ENCODE data around the gene TBC1D10B. TPM values are rescaled to one million over a fixed set of nuclear protein-coding genes. Genes with fewer than 3 reads are reported as not detected.

TBC1D10B gene
- total and polyA plus RNA-seq, 2 donors (not counting 1 experiment from before 2014, with no cell fraction given) = 23.5 to 58.0 TPM

Small RNA genes within 50 kb of the gene (small RNA-seq; reads per million reads assigned to genes)
- gene RF00406 (ENCODE audit: insufficient read length, low read depth, low replicate concordance) = 0.57 reads per million

Other genes with a start within 250 kb of the TBC1D10B start
- 60.4 and 69.4 TPM in 2 replicates for gene MAPK3, start 247.3 kb downstream of the TBC1D10B start, total RNA-seq
- 67.2 and 82.9 TPM in 2 replicates for gene MAPK3, start 247.3 kb downstream of the TBC1D10B start, polyA plus RNA-seq
- 653 and 662 TPM in 2 replicates for gene CORO1A, start 186.9 kb downstream of the TBC1D10B start, total RNA-seq
- gene CORO1A, start 186.9 kb downstream of the TBC1D10B start, polyA plus RNA-seq = 1,191 and 1,555 TPM in 2 replicates
- 71.5 and 82.5 TPM in 2 replicates for gene BOLA2B, start 176.8 kb downstream of the TBC1D10B start, total RNA-seq
- gene BOLA2B, start 176.8 kb downstream of the TBC1D10B start, polyA plus RNA-seq = 155 and 311 TPM in 2 replicates
- 108 and 138 TPM in 2 replicates for gene SLX1A, start 176.6 kb downstream of the TBC1D10B start, total RNA-seq
- 62.3 and 64.6 TPM in 2 replicates for gene SLX1A, start 176.6 kb downstream of the TBC1D10B start, polyA plus RNA-seq
- 36.8 and 41.2 TPM in 2 replicates for gene SULT1A3, start 171.2 kb downstream of the TBC1D10B start, total RNA-seq
- gene SULT1A3, start 171.2 kb downstream of the TBC1D10B start, polyA plus RNA-seq = 31.9 and 33.2 TPM in 2 replicates
- 59.6 and 75.5 TPM in 2 replicates for gene NPIPB13, start 122.0 kb downstream of the TBC1D10B start, total RNA-seq
- 8.4 and 21.7 TPM in 2 replicates for gene NPIPB13, start 122.0 kb downstream of the TBC1D10B start, polyA plus RNA-seq
- gene CD2BP2, start 15.2 kb downstream of the TBC1D10B start, total RNA-seq = 80.1 and 82.0 TPM in 2 replicates
- gene CD2BP2, start 15.2 kb downstream of the TBC1D10B start, polyA plus RNA-seq = 26.1 and 28.1 TPM in 2 replicates
- not detected in 2 replicates for gene MYL11, start 4.3 kb upstream of the TBC1D10B start, total RNA-seq
- gene MYL11, start 4.3 kb upstream of the TBC1D10B start, polyA plus RNA-seq = 1.7 and 3.6 TPM in 2 replicates
- 150 and 154 TPM in 2 replicates for gene SEPTIN1, start 12.1 kb upstream of the TBC1D10B start, total RNA-seq
- 270 and 302 TPM in 2 replicates for gene SEPTIN1, start 12.1 kb upstream of the TBC1D10B start, polyA plus RNA-seq
- 13.3 and 14.2 TPM in 2 replicates for gene ZNF48, start 24.9 kb upstream of the TBC1D10B start, total RNA-seq
- gene ZNF48, start 24.9 kb upstream of the TBC1D10B start, polyA plus RNA-seq = 4.0 and 8.4 TPM in 2 replicates
- 6.6 and 8.3 TPM in 2 replicates for gene ZNF771, start 37.1 kb upstream of the TBC1D10B start, total RNA-seq
- gene ZNF771, start 37.1 kb upstream of the TBC1D10B start, polyA plus RNA-seq = 3.7 and 4.1 TPM in 2 replicates
- gene DCTPP1, start 59.5 kb upstream of the TBC1D10B start, total RNA-seq = 25.0 and 28.9 TPM in 2 replicates
- 26.0 and 30.3 TPM in 2 replicates for gene DCTPP1, start 59.5 kb upstream of the TBC1D10B start, polyA plus RNA-seq
- gene SEPHS2, start 75.4 kb upstream of the TBC1D10B start, total RNA-seq = 62.2 and 63.2 TPM in 2 replicates
- gene SEPHS2, start 75.4 kb upstream of the TBC1D10B start, polyA plus RNA-seq = 8.1 and 13.8 TPM in 2 replicates
- gene ITGAL, start 102.2 kb upstream of the TBC1D10B start, total RNA-seq = 176 and 184 TPM in 2 replicates
- gene ITGAL, start 102.2 kb upstream of the TBC1D10B start, polyA plus RNA-seq = 110 and 118 TPM in 2 replicates
- 33.3 and 36.5 TPM in 2 replicates for gene ZNF768, start 156.1 kb upstream of the TBC1D10B start, total RNA-seq
- gene ZNF768, start 156.1 kb upstream of the TBC1D10B start, polyA plus RNA-seq = 16.8 and 24.8 TPM in 2 replicates
- gene ZNF747, start 164.4 kb upstream of the TBC1D10B start, total RNA-seq = 17.3 and 27.1 TPM in 2 replicates
- gene ZNF747, start 164.4 kb upstream of the TBC1D10B start, polyA plus RNA-seq = 7.3 and 9.7 TPM in 2 replicates
- 19.7 and 20.9 TPM in 2 replicates for gene ZNF764, start 187.9 kb upstream of the TBC1D10B start, total RNA-seq
- gene ZNF764, start 187.9 kb upstream of the TBC1D10B start, polyA plus RNA-seq = 11.0 and 12.6 TPM in 2 replicates
- gene ZNF688, start 201.2 kb upstream of the TBC1D10B start, total RNA-seq = 23.1 and 24.9 TPM in 2 replicates
- gene ZNF688, start 201.2 kb upstream of the TBC1D10B start, polyA plus RNA-seq = 15.9 and 20.6 TPM in 2 replicates
- gene ZNF785, start 215.2 kb upstream of the TBC1D10B start, total RNA-seq = 39.7 and 44.6 TPM in 2 replicates
- gene ZNF785, start 215.2 kb upstream of the TBC1D10B start, polyA plus RNA-seq = 9.6 and 12.2 TPM in 2 replicates
- 11.9 and 12.4 TPM in 2 replicates for gene ZNF689, start 239.9 kb upstream of the TBC1D10B start, total RNA-seq
- 8.1 and 9.6 TPM in 2 replicates for gene ZNF689, start 239.9 kb upstream of the TBC1D10B start, polyA plus RNA-seq